Glutamatergic neuron (in vitro differentiated cells): ENCODE measurements around the gene GNS. TPM values are rescaled to one million over a fixed set of nuclear protein-coding genes. Genes with fewer than 3 reads are reported as not detected.

ENCODE experiments used
- DNase-seq: peaks from one replicate; pipeline ENCODE4 v3.0.0; 2022
- H3K27ac Mint-ChIP-seq: one replicate; pipeline ENCODE4 v1.8.0; 2020; ENCODE audit warnings: mild to moderate bottlenecking, mixed read lengths, inconsistent platforms; ENCODE audit not compliant: unreplicated experiment
- H3K27me3 Mint-ChIP-seq: one replicate; pipeline ENCODE4 v1.8.0; 2020; ENCODE audit warnings: mild to moderate bottlenecking, moderate library complexity, mixed read lengths, inconsistent platforms; ENCODE audit not compliant: unreplicated experiment
- H3K36me3 Mint-ChIP-seq: one replicate; pipeline ENCODE4 v1.8.0; 2020; ENCODE audit warnings: mild to moderate bottlenecking, mixed read lengths, inconsistent platforms; ENCODE audit not compliant: unreplicated experiment
- H3K4me1 Mint-ChIP-seq: one replicate; pipeline ENCODE4 v1.8.0; 2020; ENCODE audit warnings: mild to moderate bottlenecking, low read depth, mixed read lengths, inconsistent platforms; ENCODE audit not compliant: unreplicated experiment
- H3K4me3 Mint-ChIP-seq: one replicate; pipeline ENCODE4 v1.8.0; 2020; ENCODE audit warnings: mild to moderate bottlenecking, mixed read lengths, inconsistent platforms; ENCODE audit not compliant: unreplicated experiment
- H3K9me3 Mint-ChIP-seq: one replicate; pipeline ENCODE4 v1.8.0; 2020; ENCODE audit warnings: mild to moderate bottlenecking, moderate library complexity, mixed read lengths, inconsistent platforms; ENCODE audit not compliant: unreplicated experiment
- long read RNA-seq: library from polyadenylated mRNA; unstranded; transcript quantifications from one replicate; pipeline ENCODE4 v2.0.0, GENCODE V29; 2020; ENCODE audit not compliant: unreplicated experiment
- total RNA-seq: library from RNA; stranded (reverse); fragmentation: NEBNext Ultra II Directional; extraction: Animal tissue kit (Norgen Biotek cat#: 25700); gene quantifications from one replicate; pipeline ENCODE4 v1.2.1, GENCODE V29; 2021; ENCODE audit not compliant: unreplicated experiment
- TF ChIP-seq, protein P1 (sequence below): fragments of 200-600 bp; sonication (generic); IDR thresholded peaks from one replicate; pipeline ENCODE4 v1.5.0; 2021; ENCODE audit not compliant: partially characterized antibody, unreplicated experiment

Gene GNS
- total RNA-seq = 145 TPM
- long read RNA-seq, full-length matches to known transcripts = 8 of 18 reads
- long read RNA-seq, partial matches to known transcripts = 4 of 18 reads
- long read RNA-seq, other reads (novel, unspliced or antisense) = 6 of 18 reads

DNA sequence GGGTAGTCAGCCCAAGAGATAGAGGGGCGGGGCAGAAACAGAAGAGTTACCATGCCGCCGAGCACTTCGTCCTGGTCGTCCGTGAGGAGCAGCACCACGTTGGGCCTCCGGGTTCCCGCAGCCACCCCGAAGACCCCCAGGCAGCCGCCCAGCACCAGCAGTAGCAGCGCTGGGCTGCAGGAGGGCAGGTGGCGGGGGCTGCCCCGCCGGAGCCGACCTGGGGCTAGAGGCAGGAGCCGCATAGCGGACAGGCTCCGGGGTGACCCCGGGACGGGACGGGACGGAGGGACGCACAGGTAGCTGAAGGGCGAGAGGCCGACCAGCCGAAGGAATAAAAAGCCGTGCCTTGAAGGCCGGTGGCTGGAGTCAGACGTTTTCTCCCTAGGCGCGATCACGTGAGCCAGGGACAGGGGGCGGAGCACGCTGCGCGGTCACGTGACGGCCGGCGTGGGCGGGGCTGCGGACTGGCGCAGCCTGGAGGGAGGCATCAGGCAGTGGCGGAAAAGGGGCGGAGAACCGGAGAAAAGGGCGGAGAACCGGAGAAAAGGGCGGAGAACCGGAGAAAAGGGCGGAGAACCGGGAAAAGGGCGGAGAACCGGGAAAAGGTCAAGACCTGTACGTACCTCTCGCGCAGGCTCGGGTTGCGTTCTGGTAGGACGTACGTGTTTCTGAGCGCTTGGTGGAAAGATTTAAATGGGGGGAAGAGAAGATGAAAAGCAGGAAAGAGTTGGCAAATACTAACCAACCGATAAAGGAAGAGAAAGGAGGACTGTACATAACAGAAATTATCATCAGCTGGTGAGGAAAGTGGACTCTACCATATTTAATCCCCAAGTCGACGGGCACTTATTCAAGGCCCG is at the start of gene GNS:
Gene GNS, minus strand, starts transcription at position 372 of the 860 bp plus-strand sequence. Its CDS starts 130 bp downstream, at position 242.
- TF ChIP-seq, protein P1, sequence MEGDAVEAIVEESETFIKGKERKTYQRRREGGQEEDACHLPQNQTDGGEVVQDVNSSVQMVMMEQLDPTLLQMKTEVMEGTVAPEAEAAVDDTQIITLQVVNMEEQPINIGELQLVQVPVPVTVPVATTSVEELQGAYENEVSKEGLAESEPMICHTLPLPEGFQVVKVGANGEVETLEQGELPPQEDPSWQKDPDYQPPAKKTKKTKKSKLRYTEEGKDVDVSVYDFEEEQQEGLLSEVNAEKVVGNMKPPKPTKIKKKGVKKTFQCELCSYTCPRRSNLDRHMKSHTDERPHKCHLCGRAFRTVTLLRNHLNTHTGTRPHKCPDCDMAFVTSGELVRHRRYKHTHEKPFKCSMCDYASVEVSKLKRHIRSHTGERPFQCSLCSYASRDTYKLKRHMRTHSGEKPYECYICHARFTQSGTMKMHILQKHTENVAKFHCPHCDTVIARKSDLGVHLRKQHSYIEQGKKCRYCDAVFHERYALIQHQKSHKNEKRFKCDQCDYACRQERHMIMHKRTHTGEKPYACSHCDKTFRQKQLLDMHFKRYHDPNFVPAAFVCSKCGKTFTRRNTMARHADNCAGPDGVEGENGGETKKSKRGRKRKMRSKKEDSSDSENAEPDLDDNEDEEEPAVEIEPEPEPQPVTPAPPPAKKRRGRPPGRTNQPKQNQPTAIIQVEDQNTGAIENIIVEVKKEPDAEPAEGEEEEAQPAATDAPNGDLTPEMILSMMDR = no peak
- Mint-ChIP-seq H3K9me3 (peaks cover 5% of the 10 kb centered on the region), H3K27me3 (peaks cover 6% of the 10 kb centered on the region), H3K4me3 (peak within 1 kb of the TSS; percentile 100), H3K36me3 (no peaks in the 10 kb centered on the region), H3K4me1 (peaks cover 20% of the 10 kb centered on the region), H3K27ac (peak within 1 kb of the TSS; percentile 97)
- peak; percentile 98 for DNase-seq

DNA sequence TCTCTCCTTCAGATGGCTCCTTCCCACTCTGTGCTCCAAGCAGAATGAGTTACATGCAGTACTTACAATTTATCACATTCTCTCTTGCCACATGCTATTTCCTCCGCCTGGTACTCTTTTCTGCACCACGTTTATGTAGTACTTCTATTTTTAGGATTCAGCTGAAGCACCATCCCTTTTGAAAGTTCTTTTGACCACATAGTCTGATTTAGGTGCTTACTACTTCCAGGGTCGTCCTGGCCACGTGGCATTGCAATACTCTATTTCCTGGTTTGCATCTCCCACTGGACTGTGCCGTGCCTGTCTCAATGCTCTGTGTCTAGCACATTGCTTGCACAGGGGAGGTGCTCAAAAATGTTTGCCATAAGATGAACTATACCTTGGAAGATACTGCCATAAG is 48.9 kb upstream of the GNS start:
- Mint-ChIP-seq H3K4me3 (no peak overlapping the region), H3K36me3 (no peaks in the 10 kb centered on the region), H3K27ac (no peak overlapping the region), H3K4me1 (no peaks in the 10 kb centered on the region), H3K27me3 (no peaks in the 10 kb centered on the region), H3K9me3 (no peaks in the 10 kb centered on the region)
- TF ChIP-seq, protein P1 = no peak
- DNase-seq = no peak

DNA sequence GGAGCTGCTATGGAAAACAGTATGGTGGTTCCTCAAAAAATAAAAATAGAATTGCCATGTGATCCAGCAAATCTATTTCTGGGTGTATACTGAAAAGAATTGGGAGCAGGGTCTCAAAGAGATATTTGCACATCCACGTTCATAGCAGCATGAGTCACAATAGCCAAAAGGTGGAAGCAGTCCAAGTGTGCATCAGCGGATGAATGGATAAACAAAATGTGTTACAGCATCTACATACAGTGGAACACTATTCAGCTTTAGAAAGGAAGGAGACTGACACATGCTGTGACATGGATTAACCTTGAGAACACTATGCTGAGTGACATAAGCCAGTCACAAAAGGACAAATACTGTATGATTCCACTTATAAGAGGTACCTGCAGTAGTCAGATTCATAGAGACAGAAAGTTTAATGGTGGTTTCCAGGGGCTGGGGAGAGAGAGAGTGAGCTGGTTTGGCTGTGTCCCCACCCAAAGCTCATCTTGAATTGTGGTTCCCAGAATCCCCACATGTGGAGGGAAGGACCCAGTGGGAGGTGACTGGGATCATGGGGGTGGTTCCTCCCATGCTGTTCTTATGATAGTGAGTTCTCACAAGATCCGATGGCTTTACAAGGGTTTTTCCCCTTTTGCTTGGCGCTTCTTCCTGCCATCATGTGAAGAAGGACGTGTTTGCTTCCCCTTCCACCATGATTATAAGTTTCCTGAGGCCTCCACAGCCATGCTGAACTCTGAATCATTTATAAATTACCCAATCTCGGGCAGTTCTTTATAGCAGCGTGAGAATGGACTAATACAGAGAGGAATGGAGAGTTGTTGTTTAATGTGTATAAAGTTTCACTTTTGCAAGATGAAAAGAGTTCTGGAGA is 47.6 kb upstream of the GNS start:
- H3K4me1 Mint-ChIP-seq = no peaks in the 10 kb centered on the region
- no peaks in the 10 kb centered on the region for H3K27me3 Mint-ChIP-seq
- DNase-seq = no peak
- no peak overlapping the region for H3K27ac Mint-ChIP-seq
- H3K4me3 Mint-ChIP-seq = no peak overlapping the region
- no peaks in the 10 kb centered on the region for H3K36me3 Mint-ChIP-seq
- TF ChIP-seq, protein P1 = no peak
- no peaks in the 10 kb centered on the region for H3K9me3 Mint-ChIP-seq

DNA sequence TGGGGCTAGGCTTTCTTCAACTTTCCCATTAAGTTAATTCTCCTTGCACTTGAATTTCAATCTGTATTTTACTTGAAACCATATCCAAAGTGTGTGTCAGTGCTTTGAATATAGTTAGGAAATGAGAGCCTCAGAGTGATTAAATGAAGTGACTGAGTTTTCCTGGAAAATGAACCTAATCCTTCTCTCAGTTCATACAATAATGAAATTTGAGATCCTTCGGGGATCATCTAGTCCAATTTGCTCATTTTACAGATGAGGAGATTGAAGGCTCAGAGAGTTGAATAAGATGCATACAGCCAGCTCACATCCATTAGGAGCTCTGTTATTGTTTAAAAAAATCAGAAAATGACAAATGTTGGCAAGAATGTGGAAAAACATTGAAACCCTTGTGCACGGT is 47.0 kb upstream of the GNS start:
- Mint-ChIP-seq H3K27ac (no peak overlapping the region), H3K4me1 (no peaks in the 10 kb centered on the region), H3K4me3 (no peak overlapping the region), H3K27me3 (no peaks in the 10 kb centered on the region), H3K36me3 (no peaks in the 10 kb centered on the region), H3K9me3 (no peaks in the 10 kb centered on the region)
- no peak for DNase-seq
- TF ChIP-seq, protein P1 = no peak
